Activated CD8-positive, alpha-beta memory T cell treated with anti-CD3 and anti-CD28 coated beads, Interleukin-2, amount 50 U/mL, for 48 hours (primary cell): ENCODE data around the gene HBG2.

Experiments used
- DNase-seq: peaks from one replicate; pipeline ENCODE4 v3.0.0-alpha.2; 2020

The HBG2 gene

DNA sequence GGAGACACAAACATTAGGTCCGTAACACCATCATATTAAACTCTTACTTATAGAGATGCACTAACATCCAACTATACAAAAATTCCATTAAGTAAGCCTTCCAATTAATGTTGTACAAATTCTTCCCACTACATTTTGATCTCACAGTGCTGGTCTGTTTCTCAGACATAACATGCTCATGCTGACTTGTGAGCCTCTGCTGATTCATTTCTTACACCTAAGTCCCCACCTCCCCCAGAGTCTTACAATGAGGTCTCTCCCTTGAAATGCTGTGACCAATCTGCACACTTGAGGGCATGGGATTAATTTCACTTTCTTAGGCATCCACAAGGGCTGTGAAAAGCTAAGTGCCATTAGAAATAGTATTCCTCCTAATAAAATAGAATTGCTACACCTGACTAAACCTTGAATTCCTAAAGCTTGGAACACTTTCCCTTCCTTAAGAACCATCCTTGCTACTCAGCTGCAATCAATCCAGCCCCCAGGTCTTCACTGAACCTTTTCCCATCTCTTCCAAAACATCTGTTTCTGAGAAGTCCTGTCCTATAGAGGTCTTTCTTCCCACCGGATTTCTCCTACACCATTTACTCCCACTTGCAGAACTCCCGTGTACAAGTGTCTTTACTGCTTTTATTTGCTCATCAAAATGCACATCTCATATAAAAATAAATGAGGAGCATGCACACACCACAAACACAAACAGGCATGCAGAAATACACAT is 6.9 kb downstream of the HBG2 start:
- DNase-seq = no peak

DNA sequence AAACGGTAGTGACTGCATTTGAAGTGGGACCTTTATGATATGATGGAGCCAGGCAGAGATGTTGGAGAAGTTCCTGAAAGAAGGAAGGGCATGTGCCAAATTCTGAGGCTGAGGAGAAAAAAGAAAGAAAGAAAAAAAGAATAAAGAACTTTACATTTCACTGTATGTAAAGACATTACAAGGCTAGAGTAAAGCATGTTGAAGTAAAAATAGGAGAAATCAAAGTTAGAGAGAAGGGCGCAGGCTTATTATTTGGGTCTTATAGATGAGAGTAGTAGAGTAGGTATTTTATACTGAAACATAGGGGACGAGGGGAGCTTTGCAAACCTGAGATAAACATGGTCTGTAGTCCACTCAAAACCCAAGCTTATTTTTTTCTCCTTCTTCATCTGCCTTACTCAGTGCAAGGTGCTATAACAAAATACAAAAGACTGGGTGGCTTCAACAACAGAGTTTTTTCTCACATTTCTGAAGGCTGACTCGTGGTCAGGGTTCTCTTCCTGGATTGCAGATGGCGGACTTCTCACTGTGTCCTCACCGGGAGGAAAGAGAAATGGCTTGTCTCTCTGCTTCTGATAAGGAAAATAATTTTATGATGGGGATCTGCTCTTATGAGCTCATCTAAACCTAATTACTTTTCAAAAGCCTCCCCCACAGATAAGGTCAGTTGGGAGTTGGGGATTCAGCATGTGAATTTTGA is 7.7 kb downstream of the HBG2 start:
- no peak for DNase-seq

DNA sequence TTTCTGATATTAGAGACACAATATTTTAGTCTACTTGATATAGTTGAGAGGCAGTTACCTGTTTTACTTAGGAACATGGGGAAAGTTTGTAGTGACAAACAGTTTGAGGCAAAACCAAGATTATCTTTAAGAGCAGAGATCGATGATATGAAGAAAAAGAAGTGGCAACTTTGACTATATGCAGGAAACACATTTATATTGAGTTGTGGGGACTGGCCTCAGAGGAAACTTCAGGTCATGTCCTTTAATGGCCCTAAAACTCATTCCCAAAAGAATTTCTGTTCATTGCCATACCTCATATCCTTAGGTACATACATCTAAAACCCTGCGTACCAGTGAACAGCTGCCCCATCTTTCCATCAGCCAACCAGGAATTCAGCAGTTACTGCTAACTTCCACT is 9.4 kb downstream of the HBG2 start:
- DNase-seq = no peak

DNA sequence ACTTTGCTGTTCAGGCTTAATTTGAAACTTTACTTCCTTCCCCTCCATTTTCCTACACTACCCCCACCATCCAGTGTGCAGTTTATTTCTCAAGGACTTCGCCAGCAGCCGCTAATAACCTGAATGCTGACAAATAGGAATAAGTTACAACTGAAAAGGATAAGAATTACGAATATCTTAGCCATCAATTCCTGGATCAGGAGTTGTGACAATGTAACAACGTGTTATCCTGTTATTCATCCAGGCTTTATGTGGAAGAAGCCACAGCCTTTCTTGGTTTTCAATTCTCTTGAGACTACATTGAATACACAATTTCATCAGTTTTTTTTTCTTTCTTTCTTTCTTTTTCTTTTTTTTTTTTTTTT is 10.8 kb downstream of the HBG2 start:
- no peak for DNase-seq

DNA sequence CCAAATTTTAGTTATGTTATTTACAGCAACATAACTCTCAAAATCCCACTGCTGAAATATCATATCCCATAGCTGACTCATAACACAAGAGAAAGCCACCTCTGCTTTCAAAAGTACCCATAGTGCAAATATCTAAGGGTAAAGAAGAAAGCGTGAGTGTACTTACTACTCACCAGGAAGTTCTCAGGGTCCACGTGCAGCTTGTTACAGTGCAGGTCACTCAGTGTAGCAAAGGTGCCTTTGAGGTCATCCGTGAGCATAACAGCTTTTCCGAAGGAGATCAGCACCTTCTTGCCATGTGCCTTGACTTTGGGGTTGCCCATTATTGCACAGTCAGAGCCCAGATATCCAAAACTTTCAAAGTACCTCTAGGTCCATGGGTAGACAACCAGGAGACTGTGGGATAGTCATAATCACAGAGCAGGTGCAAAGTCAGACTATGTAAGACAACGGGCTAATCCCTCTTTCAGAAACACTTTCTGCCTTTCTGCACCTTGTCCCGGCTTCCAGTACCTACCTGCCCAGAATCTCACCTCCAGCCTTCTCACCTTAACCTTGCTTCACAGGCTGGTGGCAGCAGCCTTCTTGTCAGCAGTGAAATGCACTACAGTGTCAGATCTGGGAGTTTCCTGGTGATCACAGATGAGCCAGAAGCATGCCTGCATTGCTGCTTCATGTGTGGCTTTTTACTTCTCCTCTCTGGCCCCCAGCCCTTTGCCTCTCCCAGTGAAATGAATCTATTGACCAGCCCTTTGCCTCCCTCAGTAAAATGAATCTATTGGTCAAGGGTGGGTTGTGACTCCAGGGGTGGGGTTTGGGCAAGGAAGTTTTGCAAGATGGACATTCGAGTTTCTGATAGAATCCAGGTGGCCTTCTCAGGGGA is 11.4 kb downstream of the HBG2 start:
- no peak for DNase-seq

DNA sequence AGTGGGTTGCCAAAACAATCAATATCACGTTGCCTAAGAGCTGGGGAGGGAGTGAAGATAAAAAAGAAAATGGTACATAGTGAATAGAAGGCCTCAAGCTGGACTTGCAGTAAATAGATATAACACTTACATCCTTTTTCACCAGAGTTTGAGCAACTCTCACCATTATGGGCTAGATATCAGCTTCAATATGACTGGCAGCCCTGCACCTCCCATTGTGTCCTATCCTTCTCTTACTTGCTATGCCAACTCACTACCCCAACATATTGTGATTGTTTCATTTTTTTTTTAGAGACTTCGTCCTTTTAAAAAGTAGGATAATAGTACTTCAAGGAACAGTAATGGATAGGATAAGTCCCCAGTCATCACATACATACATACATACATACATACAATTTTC is 12.4 kb downstream of the HBG2 start:
- DNase-seq = no peak

DNA sequence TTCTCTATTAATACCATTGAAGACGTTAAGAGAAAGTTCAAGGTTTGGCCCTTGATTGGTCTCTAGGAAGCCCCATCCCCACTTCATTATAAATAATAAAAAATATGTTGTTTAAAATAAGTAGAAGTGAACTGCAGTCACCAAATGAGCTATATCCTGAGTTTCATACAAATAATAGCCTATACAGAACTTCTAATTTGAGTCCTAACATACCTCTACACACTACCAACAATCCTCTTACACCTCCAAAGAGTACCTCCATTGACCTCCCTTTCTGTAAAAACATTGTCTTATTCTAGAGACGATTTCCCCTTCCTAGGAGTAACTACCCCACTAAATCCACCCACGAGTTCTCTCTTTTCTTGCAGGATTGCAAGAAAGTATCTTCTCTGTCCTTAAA is 13.1 kb downstream of the HBG2 start:
- DNase-seq = no peak

DNA sequence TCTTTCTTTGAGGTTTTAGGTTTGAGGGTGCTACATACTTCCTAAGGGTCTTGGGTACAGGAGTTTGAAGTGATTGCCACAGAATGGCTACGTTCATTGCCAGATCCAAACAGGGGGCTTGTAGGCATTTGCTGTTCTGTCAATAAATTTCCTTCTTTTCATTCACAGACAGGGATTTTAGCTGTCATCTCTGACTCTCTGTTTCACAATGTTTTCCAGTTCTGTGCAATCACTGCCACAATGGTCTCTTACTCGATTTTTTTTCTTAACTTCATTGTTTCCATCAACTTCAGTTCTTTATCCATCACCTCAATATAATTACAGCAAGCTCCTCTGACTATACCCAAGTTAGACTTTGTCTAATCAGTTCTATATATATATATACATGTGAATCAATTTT is 14.1 kb downstream of the HBG2 start:
- no peak for DNase-seq

DNA sequence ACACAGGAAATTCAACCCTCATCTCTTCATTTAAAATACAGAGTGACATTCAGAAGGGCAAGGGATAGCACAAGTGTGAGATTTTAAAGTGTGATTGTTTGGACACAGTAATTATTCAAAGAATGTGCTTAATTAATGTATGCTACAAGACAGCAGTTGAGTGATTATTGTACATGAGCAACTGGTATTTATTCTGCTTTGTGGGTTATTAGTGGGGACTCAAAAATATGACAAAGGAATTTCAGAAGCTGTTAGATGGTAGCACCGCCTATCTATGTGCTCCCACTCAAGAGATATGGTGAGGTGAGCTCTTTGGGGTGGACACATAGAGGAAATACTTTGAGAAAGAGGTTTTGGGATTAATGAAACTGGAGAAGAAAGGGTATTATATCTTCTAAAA is 14.5 kb downstream of the HBG2 start:
- DNase-seq = no peak

DNA sequence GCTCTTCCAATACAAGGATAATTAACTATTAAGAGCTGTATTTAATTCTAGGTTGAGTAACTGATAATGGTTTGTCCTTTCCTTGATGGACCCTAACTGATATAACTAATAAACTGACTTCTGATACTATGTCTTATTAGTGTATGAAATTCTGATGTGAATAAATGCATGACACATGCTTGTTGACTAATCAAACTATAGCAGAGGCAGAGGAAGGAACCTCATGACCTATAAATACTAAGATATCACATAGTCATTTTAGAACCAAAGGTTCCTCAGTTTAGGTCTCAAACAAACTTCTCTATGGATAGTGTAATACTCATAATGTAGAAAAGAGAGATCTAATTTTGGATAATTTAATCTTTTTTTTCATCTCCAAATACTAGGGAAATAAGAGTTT is 15.5 kb downstream of the HBG2 start:
- DNase-seq = no peak

DNA sequence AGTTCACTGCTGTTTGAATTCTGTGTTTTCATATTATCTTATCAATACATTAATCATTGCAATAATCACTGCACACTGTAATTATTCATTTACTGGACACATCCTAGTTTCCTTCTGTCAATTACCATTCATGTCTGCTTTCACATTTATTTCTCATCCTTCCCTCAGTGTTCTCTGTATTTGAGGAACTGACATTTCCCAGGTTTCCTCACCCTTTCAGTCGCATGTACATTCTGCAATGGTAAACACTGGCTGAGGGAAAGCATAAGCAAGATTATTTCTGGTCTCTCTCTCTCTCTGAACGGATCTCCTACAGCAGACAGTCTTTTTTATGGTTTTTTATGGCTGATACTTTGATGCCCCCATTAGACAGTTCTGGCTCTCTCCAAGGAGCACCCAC is 16.1 kb downstream of the HBG2 start:
- DNase-seq = no peak

DNA sequence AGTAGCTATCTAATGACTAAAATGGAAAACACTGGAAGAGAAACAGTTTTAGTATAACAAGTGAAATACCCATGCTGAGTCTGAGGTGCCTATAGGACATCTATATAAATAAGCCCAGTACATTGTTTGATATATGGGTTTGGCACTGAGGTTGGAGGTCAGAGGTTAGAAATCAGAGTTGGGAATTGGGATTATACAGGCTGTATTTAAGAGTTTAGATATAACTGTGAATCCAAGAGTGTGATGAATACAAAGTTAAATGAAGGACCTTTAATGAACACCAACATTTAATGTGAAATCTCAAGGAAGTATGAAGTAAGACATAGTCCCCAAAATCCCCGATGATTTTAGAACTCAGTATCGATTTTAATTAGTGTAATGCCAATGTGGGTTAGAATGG is 17.2 kb downstream of the HBG2 start:
- no peak for DNase-seq

DNA sequence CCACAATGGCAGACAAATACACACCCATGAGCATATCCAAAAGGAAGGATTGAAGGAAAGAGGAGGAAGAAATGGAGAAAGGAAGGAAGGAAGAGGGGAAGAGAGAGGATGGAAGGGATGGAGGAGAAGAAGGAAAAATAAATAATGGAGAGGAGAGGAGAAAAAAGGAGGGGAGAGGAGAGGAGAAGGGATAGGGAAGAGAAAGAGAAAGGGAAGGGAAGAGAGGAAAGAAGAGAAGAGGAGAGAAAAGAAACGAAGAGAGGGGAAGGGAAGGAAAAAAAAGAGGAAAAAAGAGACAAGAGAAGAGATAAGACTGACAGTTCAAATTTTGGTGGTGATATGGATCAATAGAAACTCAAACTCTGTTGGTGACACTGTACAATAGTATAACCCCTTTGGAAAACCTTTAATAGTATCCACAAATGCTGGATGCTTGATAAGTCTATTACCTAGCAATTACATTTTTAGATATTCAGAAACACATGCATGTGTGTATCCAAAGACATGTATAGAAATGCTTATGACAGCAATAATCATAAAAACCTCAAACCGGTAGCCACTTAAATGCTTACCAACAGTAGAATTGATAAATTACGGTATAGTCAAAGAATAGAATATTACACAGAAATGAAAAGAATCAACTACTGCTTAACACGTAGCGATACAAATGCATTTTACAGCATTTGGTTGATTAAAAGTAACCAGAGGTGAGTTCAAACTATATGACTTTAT is 19.1 kb downstream of the HBG2 start:
- DNase-seq = no peak

DNA sequence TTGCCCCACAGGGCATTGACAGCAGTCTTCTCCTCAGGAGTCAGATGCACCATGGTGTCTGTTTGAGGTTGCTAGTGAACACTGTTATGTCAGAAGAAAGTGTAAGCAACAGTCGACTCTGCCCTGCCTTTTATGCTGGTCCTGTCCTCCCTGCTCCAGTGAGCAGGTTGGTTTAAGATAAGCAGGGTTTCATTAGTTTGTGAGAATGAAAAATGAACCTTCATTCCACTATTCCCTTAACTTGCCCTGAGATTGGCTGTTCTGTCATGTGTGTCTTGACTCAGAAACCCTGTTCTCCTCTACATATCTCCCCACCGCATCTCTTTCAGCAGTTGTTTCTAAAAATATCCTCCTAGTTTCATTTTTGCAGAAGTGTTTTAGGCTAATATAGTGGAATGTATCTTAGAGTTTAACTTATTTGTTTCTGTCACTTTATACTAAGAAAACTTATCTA is 20.2 kb downstream of the HBG2 start, which contains the start of gene HBD:
HBD (minus strand) TSS at position 103 of the 454 bp plus-strand sequence; CDS start at position 53, 50 bp downstream.
- no peak for DNase-seq

DNA sequence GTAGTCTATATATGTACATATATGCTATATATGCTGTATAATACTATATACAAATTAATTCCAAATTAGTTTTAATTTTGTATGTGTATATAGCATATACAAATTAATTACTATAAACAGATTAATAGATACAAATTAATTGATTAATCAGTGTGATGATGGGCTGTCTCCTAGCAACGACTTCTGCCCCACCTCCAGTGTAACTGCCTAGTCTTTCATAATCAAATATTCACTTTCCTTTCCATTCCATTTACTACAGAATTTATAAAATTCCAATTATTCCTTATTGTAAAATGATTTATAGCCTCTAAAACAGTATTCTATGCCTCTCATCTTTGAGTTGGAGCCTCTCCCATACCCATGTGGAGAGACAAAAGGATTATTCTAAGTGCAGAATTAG is 21.3 kb downstream of the HBG2 start:
- DNase-seq = no peak

DNA sequence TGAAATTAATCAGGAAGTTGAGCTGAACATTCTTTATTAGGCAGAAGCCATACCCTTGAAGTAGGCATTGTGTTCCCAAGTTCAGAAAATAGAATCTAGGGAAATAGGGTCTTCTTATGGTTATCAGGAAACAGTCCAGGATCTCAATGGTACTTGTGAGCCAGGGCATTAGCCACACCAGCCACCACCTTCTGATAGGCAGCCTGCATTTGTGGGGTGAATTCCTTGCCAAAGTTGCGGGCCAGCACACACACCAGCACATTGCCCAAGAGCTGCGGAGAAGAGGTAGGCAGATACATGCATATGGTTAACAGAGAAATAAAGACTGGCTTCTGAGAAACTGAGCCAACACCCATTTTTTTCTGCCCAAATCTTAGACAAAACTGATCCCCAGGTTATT is 21.8 kb downstream of the HBG2 start:
- DNase-seq = no peak

DNA sequence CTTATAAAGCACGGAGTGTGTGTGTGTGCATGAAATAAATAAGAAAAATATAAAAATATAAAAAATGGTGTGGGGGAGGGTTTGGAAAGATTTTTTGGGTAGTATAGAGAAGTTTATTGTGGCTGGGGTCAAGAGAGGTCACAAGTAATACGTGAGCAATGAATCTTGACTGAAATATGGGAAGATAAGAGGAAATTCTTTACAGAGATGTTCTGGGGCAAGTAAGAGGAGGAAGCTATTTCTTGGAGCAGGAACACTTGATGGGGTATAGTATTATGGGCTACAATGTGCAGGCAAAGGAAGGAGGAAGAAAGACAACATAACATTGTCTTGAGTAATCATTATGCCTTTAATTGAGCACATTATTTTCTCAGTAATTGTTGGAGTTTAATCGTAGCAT is 22.4 kb downstream of the HBG2 start:
- no peak for DNase-seq

DNA sequence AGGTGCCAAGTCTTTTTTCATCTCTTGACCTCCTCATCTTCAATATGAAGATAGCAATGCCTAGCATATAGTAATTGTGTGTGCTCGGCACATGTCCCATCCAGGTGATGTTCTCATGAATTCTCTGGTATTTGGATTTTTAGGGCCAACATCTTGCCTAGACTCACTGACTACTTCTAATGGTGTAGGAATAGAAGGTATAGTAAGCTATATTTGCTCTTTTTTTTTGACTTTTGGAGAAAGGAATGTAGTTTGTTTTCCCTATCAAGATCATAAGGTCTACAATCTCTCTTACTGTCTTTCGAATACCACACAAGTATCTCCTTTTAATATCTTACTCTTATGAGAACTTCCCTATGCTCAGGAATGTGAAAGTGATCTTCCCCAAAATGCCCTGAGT is 23.5 kb downstream of the HBG2 start:
- no peak for DNase-seq

DNA sequence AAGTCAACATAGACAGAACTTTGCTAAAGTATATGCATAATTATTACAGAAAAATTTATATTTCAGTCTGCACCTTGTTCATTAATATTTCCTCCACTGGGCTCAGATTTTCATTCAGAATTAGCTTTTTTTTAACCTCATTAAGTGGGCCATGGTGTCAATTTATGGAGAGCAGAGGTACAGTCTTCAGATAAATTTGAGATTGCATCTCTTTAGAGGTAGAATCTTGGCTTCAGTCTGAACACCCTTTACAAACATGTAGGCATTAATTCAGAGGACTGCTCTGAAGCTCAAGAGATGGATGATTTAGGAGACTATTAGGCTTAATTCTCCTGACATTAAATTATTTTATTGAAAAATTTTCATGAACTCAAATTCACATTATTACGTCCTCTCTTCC is 24.3 kb downstream of the HBG2 start:
- no peak for DNase-seq

DNA sequence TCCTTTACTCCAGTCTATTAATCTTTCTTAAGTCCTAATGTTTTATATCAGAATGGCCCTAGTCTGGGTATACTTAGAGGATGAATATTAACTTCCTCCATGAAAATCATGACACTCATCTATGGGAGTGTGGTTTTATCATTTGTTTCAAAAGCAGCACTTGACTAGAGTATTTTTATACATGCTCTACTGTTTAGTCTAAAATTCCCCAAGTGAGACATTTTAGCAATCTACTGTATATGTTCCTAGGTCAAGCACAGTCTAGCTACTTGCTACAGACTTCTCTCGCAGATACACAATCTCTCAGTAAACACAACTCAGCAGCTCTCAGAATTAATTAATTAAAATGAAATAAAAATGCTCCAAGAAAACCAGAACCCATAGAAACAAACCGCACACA is 24.8 kb downstream of the HBG2 start:
- DNase-seq = no peak

DNA sequence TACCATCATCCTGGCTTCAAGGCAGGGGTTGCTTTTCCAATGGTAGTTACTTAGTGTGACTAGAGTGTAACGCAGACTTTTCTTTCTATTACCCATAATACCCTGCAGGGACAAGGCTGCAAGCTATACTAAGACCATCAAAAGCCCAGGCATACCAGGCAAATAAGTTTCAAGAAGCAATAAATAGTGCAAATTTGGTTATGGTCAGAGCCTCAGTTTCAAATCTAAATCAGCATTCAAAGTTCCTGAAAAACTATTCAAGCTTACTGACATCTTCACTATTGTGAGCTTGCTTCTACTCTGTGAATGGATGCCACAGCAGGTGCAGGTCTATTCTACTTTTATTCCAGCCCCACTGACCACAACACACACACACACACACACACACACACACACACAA is 25.2 kb downstream of the HBG2 start:
- no peak for DNase-seq

DNA sequence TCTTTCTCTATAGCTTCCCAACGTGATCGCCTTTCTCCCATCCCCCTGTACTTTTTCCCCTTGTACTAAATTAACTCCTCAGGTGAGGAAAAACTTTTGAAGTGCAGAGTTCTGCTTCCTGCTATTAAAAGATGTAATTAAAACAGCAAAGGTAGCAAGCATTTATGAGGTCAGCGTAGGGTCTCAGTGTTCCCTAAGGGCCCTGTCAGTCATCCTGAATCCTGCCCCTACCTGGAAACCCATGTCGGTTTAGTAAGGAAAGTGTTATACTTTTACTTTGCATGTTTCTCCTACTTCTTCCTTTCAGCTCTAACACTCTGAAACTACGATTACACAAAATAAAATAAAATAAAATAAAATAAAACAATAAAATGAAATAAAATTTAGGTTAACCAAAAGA is 26.5 kb downstream of the HBG2 start:
- DNase-seq = no peak

DNA sequence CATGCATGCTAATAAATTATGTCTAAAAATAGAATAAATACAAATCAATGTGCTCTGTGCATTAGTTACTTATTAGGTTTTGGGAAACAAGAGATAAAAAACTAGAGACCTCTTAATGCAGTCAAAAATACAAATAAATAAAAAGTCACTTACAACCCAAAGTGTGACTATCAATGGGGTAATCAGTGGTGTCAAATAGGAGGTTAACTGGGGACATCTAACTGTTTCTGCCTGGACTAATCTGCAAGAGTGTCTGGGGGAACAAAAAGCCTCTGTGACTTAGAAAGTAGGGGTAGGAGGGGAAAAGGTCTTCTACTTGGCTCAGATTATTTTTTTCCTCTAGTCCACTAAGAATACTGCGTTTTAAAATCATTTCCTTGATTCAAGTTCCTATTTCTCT is 26.9 kb downstream of the HBG2 start:
- no peak for DNase-seq
